Measurements from ENCODE around the gene VSIG2. TPM values are rescaled to one million over a fixed set of nuclear protein-coding genes. Genes with fewer than 3 reads are reported as not detected.

Gene VSIG2
- total and polyA plus RNA-seq, 2 experiments from 2014 or later, result not detected

DNA sequence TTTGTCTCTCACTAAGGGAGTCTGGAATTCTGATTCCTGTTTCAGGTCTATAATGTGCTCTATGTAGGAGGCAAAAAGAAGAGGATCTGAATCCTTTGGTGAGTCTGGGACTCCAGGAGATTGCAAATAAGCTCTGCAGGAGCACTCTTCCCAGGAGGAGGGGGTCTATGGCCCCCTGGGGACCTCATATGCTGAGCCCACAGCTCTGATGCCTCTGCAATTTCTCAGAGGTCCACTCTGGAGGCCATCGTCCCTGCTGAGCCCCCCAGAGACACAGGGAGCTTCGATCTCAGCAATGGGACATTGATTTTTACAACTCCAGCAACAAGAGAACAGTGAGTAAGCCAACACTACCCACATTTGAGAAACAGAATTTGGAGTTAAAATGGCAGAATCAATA, 32.5 kb downstream of the VSIG2 start:
- Histone ChIP-seq H3K27me3 (ENCODE audit: insufficient read depth) (peaks cover 100% of the 10 kb centered on the region), H3K79me2 (replicated peaks; ENCODE audit: insufficient read depth) (no peaks in the 10 kb centered on the region), H3F3A (replicated peaks; ENCODE audit: low read depth) (no peaks in the 10 kb centered on the region), H3K4me3 (0 out of 2 replicates have a peak overlapping the region, but pooled peaks have one; percentile 76), H3K36me3 (ENCODE audit: insufficient read depth) (no peaks in the 10 kb centered on the region), H3K4me2 (no peak overlapping the region), H3K4me1 (ENCODE audit: insufficient read depth) (peaks cover 20% of the 10 kb centered on the region; the same call in 1 of the 2 replicates), H3K27ac (ENCODE audit: low read depth) (no peak overlapping the region), H2AFZ (no peak overlapping the region), H3K9me2 (ENCODE audit: insufficient read depth) (no peaks in the 10 kb centered on the region), H4K20me1 (replicated peaks; ENCODE audit: insufficient read depth) (no peaks in the 10 kb centered on the region; the same call in none of the 2 replicates)
- ATAC-seq (no peak), DNase-seq (ENCODE audit: low spot score) (no peak)
- H3K36me3 Mint-ChIP-seq (ENCODE audit: low read depth), result no peaks in the 10 kb centered on the region
- TF ChIP-seq ZNF331 (CRISPR knock-in tag; IDR thresholded peaks at IDR 0.05; ENCODE audit: low read depth) (no peak), JUNB (IDR thresholded peaks at IDR 0.05; ENCODE audit: unreplicated experiment) (no peak), POLR2AphosphoS5 (IDR thresholded peaks at IDR 0.05; ENCODE audit: low read depth) (no peak), EZH2 (IDR thresholded peaks at IDR 0.05; ENCODE audit: low read depth, unreplicated experiment) (no peak), CREB1 (CRISPR knock-in tag; IDR thresholded peaks at IDR 0.05; ENCODE audit: low read depth) (no peak), NANOG (IDR thresholded peaks at IDR 0.05; ENCODE audit: borderline replicate concordance) (no peak), ZNF114 (CRISPR knock-in tag; IDR thresholded peaks at IDR 0.05) (no peak), EZH2phosphoT487 (IDR thresholded peaks at IDR 0.05; ENCODE audit: unreplicated experiment) (no peak), STAT1 (IDR thresholded peaks at IDR 0.05; ENCODE audit: unreplicated experiment) (no peak)
- TF ChIP-seq, protein P1, sequence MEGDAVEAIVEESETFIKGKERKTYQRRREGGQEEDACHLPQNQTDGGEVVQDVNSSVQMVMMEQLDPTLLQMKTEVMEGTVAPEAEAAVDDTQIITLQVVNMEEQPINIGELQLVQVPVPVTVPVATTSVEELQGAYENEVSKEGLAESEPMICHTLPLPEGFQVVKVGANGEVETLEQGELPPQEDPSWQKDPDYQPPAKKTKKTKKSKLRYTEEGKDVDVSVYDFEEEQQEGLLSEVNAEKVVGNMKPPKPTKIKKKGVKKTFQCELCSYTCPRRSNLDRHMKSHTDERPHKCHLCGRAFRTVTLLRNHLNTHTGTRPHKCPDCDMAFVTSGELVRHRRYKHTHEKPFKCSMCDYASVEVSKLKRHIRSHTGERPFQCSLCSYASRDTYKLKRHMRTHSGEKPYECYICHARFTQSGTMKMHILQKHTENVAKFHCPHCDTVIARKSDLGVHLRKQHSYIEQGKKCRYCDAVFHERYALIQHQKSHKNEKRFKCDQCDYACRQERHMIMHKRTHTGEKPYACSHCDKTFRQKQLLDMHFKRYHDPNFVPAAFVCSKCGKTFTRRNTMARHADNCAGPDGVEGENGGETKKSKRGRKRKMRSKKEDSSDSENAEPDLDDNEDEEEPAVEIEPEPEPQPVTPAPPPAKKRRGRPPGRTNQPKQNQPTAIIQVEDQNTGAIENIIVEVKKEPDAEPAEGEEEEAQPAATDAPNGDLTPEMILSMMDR (conservative IDR thresholded peaks at IDR 0.05; ENCODE audit: low read depth in 2 of 2), result no peak
- TF ChIP-seq, protein P2, sequence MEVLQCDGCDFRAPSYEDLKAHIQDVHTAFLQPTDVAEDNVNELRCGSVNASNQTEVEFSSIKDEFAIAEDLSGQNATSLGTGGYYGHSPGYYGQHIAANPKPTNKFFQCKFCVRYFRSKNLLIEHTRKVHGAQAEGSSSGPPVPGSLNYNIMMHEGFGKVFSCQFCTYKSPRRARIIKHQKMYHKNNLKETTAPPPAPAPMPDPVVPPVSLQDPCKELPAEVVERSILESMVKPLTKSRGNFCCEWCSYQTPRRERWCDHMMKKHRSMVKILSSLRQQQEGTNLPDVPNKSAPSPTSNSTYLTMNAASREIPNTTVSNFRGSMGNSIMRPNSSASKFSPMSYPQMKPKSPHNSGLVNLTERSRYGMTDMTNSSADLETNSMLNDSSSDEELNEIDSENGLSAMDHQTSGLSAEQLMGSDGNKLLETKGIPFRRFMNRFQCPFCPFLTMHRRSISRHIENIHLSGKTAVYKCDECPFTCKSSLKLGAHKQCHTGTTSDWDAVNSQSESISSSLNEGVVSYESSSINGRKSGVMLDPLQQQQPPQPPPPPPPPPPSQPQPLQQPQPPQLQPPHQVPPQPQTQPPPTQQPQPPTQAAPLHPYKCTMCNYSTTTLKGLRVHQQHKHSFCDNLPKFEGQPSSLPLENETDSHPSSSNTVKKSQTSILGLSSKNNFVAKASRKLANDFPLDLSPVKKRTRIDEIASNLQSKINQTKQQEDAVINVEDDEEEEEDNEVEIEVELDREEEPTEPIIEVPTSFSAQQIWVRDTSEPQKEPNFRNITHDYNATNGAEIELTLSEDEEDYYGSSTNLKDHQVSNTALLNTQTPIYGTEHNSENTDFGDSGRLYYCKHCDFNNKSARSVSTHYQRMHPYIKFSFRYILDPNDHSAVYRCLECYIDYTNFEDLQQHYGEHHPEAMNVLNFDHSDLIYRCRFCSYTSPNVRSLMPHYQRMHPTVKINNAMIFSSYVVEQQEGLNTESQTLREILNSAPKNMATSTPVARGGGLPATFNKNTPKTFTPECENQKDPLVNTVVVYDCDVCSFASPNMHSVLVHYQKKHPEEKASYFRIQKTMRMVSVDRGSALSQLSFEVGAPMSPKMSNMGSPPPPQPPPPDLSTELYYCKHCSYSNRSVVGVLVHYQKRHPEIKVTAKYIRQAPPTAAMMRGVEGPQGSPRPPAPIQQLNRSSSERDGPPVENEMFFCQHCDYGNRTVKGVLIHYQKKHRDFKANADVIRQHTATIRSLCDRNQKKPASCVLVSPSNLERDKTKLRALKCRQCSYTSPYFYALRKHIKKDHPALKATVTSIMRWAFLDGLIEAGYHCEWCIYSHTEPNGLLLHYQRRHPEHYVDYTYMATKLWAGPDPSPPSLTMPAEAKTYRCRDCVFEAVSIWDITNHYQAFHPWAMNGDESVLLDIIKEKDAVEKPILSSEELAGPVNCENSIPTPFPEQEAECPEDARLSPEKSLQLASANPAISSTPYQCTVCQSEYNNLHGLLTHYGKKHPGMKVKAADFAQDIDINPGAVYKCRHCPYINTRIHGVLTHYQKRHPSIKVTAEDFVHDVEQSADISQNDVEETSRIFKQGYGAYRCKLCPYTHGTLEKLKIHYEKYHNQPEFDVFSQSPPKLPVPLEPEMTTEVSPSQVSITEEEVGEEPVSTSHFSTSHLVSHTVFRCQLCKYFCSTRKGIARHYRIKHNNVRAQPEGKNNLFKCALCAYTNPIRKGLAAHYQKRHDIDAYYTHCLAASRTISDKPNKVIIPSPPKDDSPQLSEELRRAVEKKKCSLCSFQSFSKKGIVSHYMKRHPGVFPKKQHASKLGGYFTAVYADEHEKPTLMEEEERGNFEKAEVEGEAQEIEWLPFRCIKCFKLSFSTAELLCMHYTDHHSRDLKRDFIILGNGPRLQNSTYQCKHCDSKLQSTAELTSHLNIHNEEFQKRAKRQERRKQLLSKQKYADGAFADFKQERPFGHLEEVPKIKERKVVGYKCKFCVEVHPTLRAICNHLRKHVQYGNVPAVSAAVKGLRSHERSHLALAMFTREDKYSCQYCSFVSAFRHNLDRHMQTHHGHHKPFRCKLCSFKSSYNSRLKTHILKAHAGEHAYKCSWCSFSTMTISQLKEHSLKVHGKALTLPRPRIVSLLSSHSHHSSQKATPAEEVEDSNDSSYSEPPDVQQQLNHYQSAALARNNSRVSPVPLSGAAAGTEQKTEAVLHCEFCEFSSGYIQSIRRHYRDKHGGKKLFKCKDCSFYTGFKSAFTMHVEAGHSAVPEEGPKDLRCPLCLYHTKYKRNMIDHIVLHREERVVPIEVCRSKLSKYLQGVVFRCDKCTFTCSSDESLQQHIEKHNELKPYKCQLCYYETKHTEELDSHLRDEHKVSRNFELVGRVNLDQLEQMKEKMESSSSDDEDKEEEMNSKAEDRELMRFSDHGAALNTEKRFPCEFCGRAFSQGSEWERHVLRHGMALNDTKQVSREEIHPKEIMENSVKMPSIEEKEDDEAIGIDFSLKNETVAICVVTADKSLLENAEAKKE (CRISPR knock-in tag; IDR thresholded peaks at IDR 0.05), result no peak
- TF ChIP-seq, protein P3, sequence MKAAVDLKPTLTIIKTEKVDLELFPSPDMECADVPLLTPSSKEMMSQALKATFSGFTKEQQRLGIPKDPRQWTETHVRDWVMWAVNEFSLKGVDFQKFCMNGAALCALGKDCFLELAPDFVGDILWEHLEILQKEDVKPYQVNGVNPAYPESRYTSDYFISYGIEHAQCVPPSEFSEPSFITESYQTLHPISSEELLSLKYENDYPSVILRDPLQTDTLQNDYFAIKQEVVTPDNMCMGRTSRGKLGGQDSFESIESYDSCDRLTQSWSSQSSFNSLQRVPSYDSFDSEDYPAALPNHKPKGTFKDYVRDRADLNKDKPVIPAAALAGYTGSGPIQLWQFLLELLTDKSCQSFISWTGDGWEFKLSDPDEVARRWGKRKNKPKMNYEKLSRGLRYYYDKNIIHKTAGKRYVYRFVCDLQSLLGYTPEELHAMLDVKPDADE (IDR thresholded peaks at IDR 0.05), result no peak
- TF ChIP-seq, protein P4, sequence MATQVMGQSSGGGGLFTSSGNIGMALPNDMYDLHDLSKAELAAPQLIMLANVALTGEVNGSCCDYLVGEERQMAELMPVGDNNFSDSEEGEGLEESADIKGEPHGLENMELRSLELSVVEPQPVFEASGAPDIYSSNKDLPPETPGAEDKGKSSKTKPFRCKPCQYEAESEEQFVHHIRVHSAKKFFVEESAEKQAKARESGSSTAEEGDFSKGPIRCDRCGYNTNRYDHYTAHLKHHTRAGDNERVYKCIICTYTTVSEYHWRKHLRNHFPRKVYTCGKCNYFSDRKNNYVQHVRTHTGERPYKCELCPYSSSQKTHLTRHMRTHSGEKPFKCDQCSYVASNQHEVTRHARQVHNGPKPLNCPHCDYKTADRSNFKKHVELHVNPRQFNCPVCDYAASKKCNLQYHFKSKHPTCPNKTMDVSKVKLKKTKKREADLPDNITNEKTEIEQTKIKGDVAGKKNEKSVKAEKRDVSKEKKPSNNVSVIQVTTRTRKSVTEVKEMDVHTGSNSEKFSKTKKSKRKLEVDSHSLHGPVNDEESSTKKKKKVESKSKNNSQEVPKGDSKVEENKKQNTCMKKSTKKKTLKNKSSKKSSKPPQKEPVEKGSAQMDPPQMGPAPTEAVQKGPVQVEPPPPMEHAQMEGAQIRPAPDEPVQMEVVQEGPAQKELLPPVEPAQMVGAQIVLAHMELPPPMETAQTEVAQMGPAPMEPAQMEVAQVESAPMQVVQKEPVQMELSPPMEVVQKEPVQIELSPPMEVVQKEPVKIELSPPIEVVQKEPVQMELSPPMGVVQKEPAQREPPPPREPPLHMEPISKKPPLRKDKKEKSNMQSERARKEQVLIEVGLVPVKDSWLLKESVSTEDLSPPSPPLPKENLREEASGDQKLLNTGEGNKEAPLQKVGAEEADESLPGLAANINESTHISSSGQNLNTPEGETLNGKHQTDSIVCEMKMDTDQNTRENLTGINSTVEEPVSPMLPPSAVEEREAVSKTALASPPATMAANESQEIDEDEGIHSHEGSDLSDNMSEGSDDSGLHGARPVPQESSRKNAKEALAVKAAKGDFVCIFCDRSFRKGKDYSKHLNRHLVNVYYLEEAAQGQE (IDR thresholded peaks at IDR 0.05; ENCODE audit: unreplicated experiment), result no peak
- no peak overlapping the region for H3K4me3 Mint-ChIP-seq
- no peaks in the 10 kb centered on the region for H3K9me3 Mint-ChIP-seq
- H3K4me1 Mint-ChIP-seq, result peaks cover 45% of the 10 kb centered on the region
- H3K27me3 Mint-ChIP-seq (ENCODE audit: insufficient read depth, low read depth, poor library complexity), result peaks cover 85% of the 10 kb centered on the region
- H3K27ac Mint-ChIP-seq, result no peak overlapping the region

Data from GM23338 (cell line).